Measurements from ENCODE around the gene CDC14B. TPM values are rescaled to one million over a fixed set of nuclear protein-coding genes. Genes with fewer than 3 reads are reported as not detected.

The CDC14B gene
- total RNA-seq, 4 donors from 2014 or later: 5.8 to 10.9 (median 8.0) TPM

DNA sequence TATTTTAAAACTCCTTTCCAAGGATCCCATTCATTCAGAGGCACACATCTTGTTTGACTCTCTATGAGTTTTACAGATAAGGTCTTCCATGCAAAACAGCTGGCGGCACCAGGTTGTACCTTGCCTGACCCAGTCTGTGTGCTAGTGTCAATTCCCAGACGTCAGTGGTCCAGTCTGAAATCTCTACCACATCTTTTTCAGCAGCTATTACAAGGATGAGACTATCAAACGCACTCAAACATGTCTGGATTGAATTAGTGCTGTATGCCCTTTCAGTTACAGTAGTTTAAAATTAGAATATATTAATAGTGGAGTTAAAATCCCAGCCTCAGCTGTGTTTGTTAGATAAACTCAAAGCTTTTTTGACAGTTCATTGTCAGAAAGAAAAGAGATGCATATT lies 11.7 kb downstream of the CDC14B start:
- no peak for DNase-seq (ENCODE audit: low spot score in 2 of 2)
- WGBS, 2 donors: 74 to 81% methylated on average over 3 of the region's 3 CpGs
- intact Hi-C loops (cut with DNase I; ENCODE audit: low total_unique reads): no loop called here
- TF ChIP-seq POLR2A (IDR thresholded peaks at IDR 0.05): no peak
- TF ChIP-seq, protein P1, sequence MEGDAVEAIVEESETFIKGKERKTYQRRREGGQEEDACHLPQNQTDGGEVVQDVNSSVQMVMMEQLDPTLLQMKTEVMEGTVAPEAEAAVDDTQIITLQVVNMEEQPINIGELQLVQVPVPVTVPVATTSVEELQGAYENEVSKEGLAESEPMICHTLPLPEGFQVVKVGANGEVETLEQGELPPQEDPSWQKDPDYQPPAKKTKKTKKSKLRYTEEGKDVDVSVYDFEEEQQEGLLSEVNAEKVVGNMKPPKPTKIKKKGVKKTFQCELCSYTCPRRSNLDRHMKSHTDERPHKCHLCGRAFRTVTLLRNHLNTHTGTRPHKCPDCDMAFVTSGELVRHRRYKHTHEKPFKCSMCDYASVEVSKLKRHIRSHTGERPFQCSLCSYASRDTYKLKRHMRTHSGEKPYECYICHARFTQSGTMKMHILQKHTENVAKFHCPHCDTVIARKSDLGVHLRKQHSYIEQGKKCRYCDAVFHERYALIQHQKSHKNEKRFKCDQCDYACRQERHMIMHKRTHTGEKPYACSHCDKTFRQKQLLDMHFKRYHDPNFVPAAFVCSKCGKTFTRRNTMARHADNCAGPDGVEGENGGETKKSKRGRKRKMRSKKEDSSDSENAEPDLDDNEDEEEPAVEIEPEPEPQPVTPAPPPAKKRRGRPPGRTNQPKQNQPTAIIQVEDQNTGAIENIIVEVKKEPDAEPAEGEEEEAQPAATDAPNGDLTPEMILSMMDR (IDR thresholded peaks at IDR 0.05): no peak
- H3K4me3 ChIP-seq (ENCODE audit: low read depth, poor library complexity, severe bottlenecking): no peak overlapping the region

DNA sequence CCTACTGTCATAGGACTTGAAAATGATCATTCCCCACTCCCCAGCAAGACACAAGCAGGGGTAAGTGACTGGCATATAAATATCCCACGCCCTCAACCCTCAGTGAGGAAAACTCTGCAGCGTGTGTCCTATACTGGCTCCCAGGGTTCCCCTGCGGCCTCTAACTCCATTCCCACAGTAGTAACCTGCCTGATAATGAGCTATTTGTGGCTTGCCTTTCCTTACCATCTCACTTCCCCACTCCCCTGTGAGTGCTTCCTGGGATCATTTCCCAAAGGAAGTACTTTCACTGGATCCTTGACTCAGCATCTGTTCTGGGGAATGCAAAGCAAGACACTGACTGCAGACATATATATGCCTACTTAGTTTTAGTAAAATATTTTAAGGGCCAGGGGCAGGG lies 14.3 kb downstream of the CDC14B start:
- TF ChIP-seq, protein P1 (IDR thresholded peaks at IDR 0.05): no peak
- TF ChIP-seq POLR2A (IDR thresholded peaks at IDR 0.05): no peak
- WGBS, 2 donors: 87 to 94% methylated on average over 3 of the region's 3 CpGs
- intact Hi-C loops (cut with DNase I; ENCODE audit: low total_unique reads): no loop called here

DNA sequence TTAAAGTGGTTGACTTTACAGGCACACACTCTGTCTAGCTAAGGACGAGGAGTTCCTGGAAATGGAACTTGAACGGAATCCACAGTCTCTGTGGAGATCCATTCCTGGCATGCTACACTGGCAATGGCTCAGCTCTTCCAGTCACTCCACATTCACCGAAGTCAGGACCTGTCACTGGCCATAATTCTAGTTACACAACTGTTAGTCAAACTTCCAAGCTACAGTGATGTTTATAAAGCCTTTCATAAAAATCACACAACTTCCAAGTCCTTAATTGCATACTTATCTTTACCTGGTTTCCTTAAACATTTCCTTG lies 15.7 kb downstream of the CDC14B start:
- WGBS, 2 donors: 14 to 24% methylated on average over 3 of the region's 3 CpGs
- no peak overlapping the region for H3K4me3 ChIP-seq (ENCODE audit: low read depth, poor library complexity, severe bottlenecking)
- TF ChIP-seq, protein P1 (IDR thresholded peaks at IDR 0.05): no peak
- TF ChIP-seq POLR2A (IDR thresholded peaks at IDR 0.05): no peak
- DNase-seq (ENCODE audit: low spot score in 2 of 2): peak in 1 of 2 donors; percentile 49
- intact Hi-C loops (cut with DNase I; ENCODE audit: low total_unique reads): no loop called here

More for the DNA sequence above, 14.3 kb downstream of the CDC14B start:
- DNase-seq (ENCODE audit: low spot score in 2 of 2): no peak
- H3K4me3 ChIP-seq (ENCODE audit: low read depth, poor library complexity, severe bottlenecking): no peak overlapping the region

DNA sequence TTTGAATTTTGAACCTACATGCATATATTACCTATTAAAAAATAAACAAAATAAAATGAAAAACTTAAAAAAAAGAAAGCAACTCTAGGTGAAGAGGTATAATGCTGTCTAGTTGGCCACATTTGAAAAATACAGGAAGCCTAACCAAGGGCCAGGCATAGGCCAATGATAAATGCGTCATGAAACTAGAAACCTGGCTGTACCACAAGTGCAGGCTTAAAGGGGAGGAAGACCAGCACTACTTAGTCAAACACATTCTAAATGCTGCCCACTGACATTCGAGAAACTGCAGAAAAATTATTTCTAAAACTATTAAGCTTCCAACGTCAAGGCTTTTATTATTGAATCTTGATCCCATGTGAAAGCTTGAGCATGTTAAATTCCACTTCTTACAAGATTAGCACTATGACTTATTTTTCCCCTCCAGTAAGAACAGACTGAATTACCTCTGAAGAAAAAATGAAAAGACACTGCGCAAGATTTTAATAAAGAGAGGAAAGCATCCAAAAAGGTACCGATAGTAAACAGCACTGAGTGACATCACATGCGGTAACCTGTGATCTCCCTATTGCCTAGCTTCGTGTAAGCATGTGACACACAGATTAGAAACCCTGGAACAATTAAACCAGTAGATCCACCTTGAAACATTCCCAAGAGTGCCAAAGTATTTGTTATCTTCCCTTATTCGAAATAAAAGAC lies 16.2 kb downstream of the CDC14B start:
- no peak for DNase-seq (ENCODE audit: low spot score in 2 of 2)
- intact Hi-C loops (cut with DNase I; ENCODE audit: low total_unique reads): no loop called here
- TF ChIP-seq, protein P1 (IDR thresholded peaks at IDR 0.05): no peak
- no peak for TF ChIP-seq POLR2A (IDR thresholded peaks at IDR 0.05)
- H3K4me3 ChIP-seq (ENCODE audit: low read depth, poor library complexity, severe bottlenecking): no peak overlapping the region
- 44 to 49% methylated on average over 8 of the region's 8 CpGs for WGBS, 2 donors

DNA sequence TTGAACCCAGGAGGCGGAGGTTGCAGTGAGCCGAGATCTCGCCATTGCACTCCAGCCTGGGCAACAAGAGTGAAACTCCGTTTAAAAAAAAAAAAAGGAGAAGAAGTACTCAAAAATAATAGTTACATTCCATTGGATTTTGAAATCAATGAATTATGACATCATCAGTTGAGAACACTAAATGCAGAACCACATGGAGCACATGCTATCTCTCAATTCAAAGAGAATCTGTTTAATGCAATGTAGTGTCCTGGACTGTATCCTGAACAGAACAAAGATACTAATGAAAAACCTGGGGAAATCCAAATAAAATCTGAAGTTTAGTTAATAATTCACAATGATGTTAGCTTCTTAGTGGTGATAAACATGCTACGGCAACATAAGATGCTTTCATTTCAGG lies 20.3 kb downstream of the CDC14B start:
- no peak for TF ChIP-seq POLR2A (IDR thresholded peaks at IDR 0.05)
- TF ChIP-seq, protein P1 (IDR thresholded peaks at IDR 0.05): no peak
- intact Hi-C loops (cut with DNase I; ENCODE audit: low total_unique reads): no loop called here
- 93 to 94% methylated on average over 5 of the region's 5 CpGs for WGBS, 2 donors
- no peak overlapping the region for H3K4me3 ChIP-seq (ENCODE audit: low read depth, poor library complexity, severe bottlenecking)
- no peak for DNase-seq (ENCODE audit: low spot score in 2 of 2)

DNA sequence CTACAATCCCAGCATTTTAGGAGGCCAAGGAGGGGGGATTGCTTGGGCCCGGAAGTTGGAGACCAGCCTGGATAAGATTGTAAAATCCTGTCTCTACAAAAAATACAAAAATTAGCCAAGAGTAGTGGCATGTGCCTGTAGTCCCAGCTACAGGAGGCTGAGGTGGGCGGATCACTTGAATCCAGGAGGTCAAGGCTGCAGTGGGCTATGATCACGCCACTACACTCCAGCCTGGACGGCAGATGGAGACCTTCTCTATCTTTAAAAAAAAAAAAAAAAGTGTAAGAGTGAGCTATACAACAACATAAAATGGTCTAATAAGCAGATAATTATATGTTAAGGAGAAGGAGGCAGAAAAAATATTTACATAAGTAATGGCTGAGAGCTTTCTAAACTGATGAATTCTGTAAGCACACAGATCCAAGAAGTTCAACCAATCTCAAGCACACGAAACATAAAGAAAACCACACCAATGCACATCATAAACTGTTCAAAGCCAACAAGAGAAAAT lies 23.0 kb downstream of the CDC14B start:
- 88 to 92% methylated on average over 5 of the region's 5 CpGs for WGBS, 2 donors
- no peak for DNase-seq (ENCODE audit: low spot score in 2 of 2)
- no peak overlapping the region for H3K4me3 ChIP-seq (ENCODE audit: low read depth, poor library complexity, severe bottlenecking)
- intact Hi-C loops (cut with DNase I; ENCODE audit: low total_unique reads): no loop called here
- TF ChIP-seq, protein P1 (IDR thresholded peaks at IDR 0.05): no peak
- TF ChIP-seq POLR2A (IDR thresholded peaks at IDR 0.05): no peak

Measured in lower leg skin (tissue), 4 donors.